Progenitor cell of endocrine pancreas (in vitro differentiated cells): ENCODE results near the gene GDF15. TPM values are rescaled to one million over a fixed set of nuclear protein-coding genes. Genes with fewer than 3 reads are reported as not detected.

Experiments used
- DNase-seq: peaks from one replicate; pipeline ENCODE4 v3.0.0; 2021; ENCODE audit warnings: low spot score; ENCODE audit not compliant: unreplicated experiment
- H3K27ac Mint-ChIP-seq: 2 replicates; pipeline ENCODE4 v1.8.0; 2021; ENCODE audit warnings: mild to moderate bottlenecking, moderate library complexity, mixed read lengths
- H3K27me3 Mint-ChIP-seq: 2 replicates; pipeline ENCODE4 v1.8.0; 2021; ENCODE audit warnings: mixed read lengths
- H3K36me3 Mint-ChIP-seq: 2 replicates; pipeline ENCODE4 v1.8.0; 2022; ENCODE audit warnings: mixed read lengths; ENCODE audit not compliant: insufficient read depth
- H3K4me1 Mint-ChIP-seq: 2 replicates; pipeline ENCODE4 v1.8.0; 2021; ENCODE audit warnings: low read depth, mixed read lengths
- H3K4me3 Mint-ChIP-seq: 2 replicates; pipeline ENCODE4 v1.8.0; 2021; ENCODE audit warnings: low read depth, mild to moderate bottlenecking, moderate library complexity, mixed read lengths
- H3K9me3 Mint-ChIP-seq: 2 replicates; pipeline ENCODE4 v1.8.0; 2021; ENCODE audit warnings: low read depth, mixed read lengths
- CTCF ChIP-seq: fragments of 200-600 bp; sonication (generic); IDR thresholded peaks from one replicate; pipeline ENCODE4 v1.5.0; 2021; ENCODE audit warnings: antibody characterized with exemption, mild to moderate bottlenecking; ENCODE audit not compliant: unreplicated experiment
- total RNA-seq: library from RNA; stranded (reverse); gene quantifications from 2 replicates; pipeline ENCODE4 v1.2.1, GENCODE V29; 2021

Gene GDF15
- total RNA-seq, 1 donor from 2014 or later = 10.5 TPM

GRCh38 chr19:18431351-18432197, 45.6 kb downstream of the GDF15 start:
- Mint-ChIP-seq H3K27me3 (no peaks in the 10 kb centered on the region), H3K36me3 (peaks cover 2% of the 10 kb centered on the region), H3K4me1 (peaks cover 7% of the 10 kb centered on the region), H3K4me3 (peak overlapping the region; percentile 59), H3K9me3 (no peaks in the 10 kb centered on the region), H3K27ac (no peak overlapping the region)
- no peak for TF ChIP-seq CTCF
- no peak for DNase-seq

GRCh38 chr19:18432275-18433014, 46.5 kb downstream of the GDF15 start:
- no peaks in the 10 kb centered on the region for H3K9me3 Mint-ChIP-seq
- DNase-seq = no peak
- H3K4me3 Mint-ChIP-seq = peak overlapping the region; percentile 59
- no peak for TF ChIP-seq CTCF
- H3K36me3 Mint-ChIP-seq = peaks cover 2% of the 10 kb centered on the region
- no peaks in the 10 kb centered on the region for H3K27me3 Mint-ChIP-seq
- H3K4me1 Mint-ChIP-seq = peaks cover 7% of the 10 kb centered on the region
- H3K27ac Mint-ChIP-seq = no peak overlapping the region

GRCh38 chr19:18433015-18433691, 47.2 kb downstream of the GDF15 start:
- Mint-ChIP-seq H3K4me3 (peak overlapping the region; percentile 52), H3K27me3 (no peaks in the 10 kb centered on the region), H3K36me3 (peaks cover 2% of the 10 kb centered on the region), H3K27ac (no peak overlapping the region), H3K9me3 (no peaks in the 10 kb centered on the region), H3K4me1 (peaks cover 7% of the 10 kb centered on the region)
- peak; percentile 10 for TF ChIP-seq CTCF
- no peak for DNase-seq

GRCh38 chr19:18433735-18434398, 47.9 kb downstream of the GDF15 start:
- Mint-ChIP-seq H3K9me3 (no peaks in the 10 kb centered on the region), H3K27ac (peak overlapping the region; percentile 71), H3K4me1 (peaks cover 10% of the 10 kb centered on the region), H3K27me3 (no peaks in the 10 kb centered on the region), H3K4me3 (peak overlapping the region; percentile 74), H3K36me3 (peaks cover 2% of the 10 kb centered on the region)
- no peak for TF ChIP-seq CTCF
- DNase-seq = no peak
